Ureter (tissue), 1 donor: Measurements from ENCODE around the gene STK11IP. TPM values are rescaled to one million over a fixed set of nuclear protein-coding genes. Genes with fewer than 3 reads are reported as not detected.

Experiments used
- DNase-seq: peaks from one replicate; pipeline ENCODE4 v3.0.0-alpha.2; 2020; ENCODE audit warnings: low spot score
- total RNA-seq: library from RNA; stranded (reverse); gene quantifications from one replicate; pipeline ENCODE4 v1.2.4, GENCODE V29; 2023
- donor health status: DM: yes; HTN: yes; CAD: no.

The STK11IP gene
- total RNA-seq, 1 donor from 2014 or later = 39.5 TPM

DNA sequence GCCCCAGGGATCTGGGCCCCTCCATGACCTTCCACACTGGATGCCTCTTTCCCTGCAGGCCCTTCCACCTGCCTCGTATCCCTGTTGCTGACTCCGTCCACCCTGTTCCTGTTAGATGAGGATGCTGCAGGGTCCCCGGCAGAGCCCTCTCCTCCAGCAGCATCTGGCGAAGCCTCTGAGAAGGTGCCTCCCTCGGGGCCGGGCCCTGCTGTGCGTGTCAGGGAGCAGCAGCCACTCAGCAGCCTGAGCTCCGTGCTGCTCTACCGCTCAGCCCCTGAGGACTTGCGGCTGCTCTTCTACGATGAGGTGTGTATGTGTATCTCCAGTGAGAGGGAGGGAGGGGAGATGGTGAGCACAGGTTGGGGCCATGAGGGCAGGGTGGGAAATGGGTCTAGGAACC lies 17.4 kb downstream of the STK11IP start:
- DNase-seq = no peak

DNA sequence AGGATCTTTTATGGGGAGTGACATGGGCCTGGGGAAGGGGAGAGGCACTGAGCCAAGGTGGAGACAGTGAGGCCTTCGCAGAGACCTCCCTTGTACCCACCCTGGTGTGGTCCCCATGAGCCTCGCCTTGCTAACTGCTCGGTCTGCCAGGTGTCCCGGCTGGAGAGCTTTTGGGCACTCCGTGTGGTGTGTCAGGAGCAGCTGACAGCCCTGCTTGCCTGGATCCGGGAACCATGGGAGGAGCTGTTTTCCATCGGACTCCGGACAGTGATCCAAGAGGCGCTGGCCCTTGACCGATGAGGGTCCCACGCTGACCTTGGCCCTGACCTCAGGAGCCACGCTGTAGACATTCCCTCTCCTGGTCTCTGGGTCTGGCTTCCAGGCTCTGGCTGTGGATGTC lies 18.2 kb downstream of the STK11IP start:
- no peak for DNase-seq

DNA sequence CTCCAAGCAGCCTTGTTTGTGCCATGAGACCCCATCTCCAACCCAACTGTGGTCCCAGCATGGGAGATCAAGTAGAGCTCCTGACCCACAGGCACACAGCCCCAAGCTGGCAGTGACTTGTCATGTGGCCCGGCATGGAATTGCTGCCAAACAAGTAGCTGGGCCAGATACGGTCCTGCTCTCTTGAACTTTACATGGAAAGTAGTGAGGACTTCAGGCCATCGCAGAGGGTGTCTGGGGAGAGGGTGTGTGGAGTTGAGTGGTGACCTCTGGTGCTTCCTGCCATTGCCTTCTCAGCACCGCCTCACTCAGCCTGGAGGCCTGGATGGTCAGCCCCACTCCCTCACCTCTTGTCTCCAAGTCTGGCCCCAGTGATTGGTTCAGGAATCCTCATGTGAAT lies 18.9 kb downstream of the STK11IP start:
- DNase-seq = no peak

DNA sequence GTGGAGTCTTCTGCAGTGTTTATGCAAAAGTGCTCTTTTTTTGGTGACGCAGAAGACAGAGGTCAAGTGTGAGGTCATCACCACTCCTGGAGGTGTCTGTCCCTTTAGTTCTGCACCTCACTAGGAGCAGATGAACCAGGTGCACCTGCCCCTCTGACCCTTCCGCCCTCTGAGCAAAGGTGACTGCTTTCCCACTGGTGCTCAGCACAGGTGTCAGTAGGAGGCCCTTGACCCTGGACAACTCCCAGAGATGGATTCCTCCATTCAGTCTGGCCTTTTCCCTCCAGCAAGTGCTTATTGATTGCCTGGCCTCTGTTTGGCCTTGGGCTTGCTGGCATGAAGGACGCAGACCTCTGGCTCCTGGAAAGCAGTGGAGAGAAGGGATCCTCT lies 21.1 kb downstream of the STK11IP start:
- no peak for DNase-seq

DNA sequence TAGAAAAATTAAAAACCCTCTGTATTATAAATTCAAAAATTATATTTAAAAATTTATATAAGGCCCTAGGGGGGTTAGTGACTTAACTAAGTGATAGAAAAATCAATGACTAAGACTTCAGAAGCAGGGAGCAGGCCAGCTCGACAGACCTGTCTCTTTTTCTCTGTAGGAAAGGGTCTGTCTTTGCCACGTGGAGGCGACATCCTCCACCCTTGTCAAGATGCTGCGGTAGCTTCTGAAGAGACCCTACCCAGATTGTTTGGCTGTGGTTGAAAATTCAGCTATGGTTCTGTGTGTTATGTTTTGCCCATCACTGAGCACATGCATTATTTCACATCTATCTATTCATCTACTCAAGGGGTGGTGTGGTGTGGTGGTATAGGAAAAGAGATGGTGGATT lies 21.6 kb downstream of the STK11IP start:
- DNase-seq = no peak

DNA sequence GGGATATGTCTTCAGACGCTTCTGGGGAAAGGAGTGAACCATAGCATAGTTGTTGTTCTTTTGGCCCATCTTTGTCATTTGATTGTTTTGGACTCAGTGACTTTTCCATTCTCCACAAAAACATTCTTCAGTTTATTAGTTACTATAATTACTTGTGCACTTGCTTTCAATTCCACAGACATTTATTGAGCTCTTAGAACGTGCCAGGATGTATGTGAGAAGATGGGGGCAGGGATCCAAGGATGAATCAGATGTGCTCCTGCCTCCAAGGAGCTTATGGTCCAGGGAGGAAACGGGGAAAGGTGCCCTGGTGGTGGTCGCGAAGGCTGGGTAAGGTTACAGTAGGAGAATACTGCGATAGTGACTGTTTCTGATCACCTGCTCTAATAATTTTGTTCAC lies 22.9 kb downstream of the STK11IP start:
- no peak for DNase-seq

DNA sequence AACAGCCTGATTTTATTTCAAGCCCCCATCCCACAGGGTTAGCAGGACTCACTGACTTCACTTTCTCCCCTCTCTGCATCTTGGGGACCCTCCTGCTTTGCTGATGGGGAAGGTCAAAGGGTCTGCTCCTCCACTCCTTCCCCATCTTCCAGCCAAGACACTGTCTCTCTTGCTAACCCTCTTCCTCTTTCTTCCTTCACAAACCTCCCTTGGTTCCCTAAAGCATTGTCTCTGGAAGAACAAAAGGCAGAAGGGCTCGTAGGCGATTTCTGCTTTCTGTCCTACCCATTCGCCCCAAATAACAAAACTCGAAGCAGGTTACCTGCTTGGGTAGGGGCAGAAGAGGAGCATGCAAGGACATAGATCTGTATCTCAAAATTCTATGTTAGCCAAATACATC lies 24.3 kb downstream of the STK11IP start:
- no peak for DNase-seq

DNA sequence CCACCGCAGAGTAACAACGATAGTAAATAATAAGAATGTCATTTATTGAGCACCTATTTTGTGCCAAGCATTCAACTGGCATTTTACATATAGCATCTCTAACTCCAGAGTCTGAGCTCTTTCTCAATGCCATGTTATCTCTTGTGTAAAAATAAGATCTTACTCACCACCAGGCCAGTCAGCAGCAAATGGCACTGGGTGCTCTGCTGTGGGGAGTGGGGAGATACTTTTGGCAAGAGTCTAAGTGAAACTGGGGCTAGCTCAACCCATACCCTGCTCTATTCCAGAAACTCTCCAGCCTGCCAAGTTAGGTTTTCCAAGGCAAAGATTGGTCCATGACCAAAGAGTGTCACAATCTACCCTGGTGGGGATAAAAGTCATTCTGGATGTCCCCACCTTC lies 24.8 kb downstream of the STK11IP start:
- no peak for DNase-seq

DNA sequence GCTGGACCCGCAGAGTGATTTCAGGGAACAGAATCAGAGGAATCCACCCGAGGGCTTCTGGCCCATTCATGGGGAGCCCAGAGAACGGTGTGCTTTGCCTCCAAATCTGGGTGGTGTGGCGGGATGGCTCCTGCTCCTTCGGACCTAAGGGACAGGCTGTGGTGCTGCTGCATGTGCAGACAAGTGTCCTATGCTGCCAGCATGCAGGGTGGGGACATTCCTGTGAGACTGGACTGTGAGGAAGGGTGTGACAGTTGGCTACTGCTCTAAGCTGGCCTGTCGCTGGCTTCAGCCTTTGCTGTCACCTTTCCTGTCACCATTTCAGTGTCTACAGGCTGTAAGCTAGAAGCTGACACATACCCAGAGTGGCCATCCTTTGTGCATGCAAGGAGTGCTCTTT lies 26.9 kb downstream of the STK11IP start:
- peak; percentile 48 for DNase-seq

DNA sequence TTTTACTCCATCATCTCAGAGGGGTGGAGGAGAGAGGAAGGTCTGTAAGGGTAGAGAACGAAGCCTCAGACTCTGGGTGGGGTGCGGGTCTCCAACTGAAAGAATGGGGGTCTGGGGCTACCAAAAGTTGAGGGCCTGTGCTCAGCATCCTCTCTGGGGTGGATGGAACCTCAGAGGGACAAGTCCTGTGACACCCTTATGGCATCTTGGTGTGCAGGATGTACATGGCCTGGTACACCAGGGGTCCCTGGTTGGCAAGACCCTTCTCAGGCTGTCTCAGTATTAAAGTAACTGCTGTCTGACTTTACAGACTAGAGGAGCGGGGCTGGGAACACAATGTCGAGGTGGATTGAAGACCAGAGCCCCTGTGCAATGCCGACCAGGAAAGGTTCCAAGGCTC lies 27.5 kb downstream of the STK11IP start:
- DNase-seq = no peak

DNA sequence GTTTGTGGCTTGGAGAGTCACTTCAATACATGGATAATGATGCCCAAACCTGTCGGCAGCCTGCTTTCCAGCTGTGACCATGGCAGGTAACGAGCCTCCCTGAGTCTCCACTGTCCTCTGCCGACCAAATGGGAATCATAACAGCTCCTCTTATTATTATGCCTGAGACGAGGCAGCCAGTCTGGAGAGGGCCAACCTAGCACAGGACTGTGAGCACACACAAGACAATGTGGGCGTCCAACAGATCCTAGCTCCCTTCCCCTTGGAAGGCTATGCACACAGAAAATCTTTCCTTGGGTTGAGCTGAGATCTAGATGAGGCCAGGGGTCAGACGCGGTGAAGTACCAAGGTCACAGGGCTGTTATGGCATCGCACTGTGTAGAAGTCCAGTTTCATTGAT lies 28.9 kb downstream of the STK11IP start:
- DNase-seq = no peak

DNA sequence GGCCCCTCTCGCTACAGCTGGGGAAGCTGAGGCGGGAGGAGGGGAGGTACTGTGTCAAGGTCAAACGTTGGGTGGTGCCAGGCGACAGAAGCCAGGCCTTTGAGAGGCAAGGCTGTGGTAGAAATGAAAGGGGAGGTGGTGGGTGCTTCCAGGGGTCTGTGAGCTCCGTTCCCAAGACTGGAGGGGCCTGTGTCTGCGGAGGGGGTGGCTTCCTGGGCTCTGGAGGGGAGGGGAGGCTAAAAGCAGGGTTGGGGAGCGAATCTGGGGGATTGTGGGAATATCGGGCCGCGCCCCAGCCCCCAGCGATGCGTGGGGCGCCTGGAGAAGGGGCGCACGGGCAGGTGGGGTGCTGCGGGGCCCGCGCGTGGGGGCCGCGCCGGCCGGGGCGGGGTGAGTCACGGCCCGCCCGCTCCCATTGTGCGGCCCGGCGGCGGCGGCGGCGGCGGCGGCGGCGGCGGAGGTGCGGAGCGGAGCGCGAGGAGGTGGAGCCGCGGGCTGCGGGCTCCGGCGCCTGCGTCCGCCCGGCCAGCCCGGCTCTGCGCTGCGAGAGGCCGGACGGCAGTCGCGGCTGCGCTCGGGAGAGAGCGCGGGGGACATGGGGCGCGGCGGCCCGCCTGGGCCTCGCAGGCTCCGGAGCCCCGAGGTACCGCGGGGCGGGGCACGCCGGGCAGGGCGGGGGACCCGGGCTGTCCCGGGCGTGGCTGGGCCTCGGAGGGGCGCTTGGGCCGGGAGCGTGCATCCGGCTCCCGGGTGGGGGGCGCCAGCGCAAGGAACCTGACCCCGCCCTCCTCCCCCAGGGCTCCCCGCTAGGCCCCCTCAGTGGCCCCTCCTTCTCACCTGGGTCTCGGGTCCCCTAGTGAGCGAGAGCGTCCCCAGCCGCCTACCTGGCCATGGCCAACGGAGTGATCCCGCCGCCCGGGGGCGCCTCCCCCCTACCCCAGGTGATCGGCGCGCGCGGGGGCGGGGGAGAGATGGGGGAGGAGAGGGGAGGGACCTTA lies 29.7 kb downstream of the STK11IP start, which contains the start of gene SLC4A3:
SLC4A3 (plus strand) TSS at position 528 of the 998 bp plus-strand sequence; CDS start at position 891, 363 bp downstream.
- peak; percentile 44 for DNase-seq

DNA sequence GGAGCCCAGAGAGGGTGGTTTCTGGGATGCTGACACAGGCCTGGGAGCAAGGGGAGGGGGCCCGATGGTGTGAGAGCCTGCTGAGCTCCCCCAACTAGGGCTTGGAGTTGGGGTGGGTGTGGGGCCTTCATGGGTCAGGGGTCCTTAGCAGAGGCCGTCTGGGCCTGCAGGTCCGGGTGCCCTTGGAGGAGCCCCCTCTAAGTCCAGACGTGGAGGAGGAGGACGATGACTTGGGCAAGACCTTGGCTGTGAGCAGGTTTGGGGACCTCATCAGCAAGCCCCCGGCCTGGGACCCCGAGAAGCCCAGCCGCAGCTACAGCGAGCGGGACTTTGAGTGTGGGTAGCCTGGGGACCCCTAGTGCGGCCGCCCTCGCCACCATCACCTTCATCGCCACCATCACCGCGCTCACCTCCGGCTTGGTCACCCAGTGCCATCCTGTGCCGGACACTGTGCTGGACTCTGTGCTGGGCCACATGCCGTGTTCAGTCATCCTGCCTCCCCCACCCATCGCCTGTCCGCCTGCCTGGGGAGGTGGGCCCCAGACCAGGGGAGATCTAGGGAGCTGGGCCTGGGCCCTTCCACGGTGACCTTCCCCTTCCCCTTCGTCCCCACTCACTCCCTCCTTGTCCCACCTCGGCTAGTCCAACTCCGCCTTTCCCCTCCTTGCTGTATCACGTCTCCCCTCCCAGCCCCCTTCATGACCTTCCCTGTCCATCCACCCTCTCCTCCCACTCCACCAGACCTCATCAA lies 30.8 kb downstream of the STK11IP start:
- DNase-seq = peak; percentile 43

DNA sequence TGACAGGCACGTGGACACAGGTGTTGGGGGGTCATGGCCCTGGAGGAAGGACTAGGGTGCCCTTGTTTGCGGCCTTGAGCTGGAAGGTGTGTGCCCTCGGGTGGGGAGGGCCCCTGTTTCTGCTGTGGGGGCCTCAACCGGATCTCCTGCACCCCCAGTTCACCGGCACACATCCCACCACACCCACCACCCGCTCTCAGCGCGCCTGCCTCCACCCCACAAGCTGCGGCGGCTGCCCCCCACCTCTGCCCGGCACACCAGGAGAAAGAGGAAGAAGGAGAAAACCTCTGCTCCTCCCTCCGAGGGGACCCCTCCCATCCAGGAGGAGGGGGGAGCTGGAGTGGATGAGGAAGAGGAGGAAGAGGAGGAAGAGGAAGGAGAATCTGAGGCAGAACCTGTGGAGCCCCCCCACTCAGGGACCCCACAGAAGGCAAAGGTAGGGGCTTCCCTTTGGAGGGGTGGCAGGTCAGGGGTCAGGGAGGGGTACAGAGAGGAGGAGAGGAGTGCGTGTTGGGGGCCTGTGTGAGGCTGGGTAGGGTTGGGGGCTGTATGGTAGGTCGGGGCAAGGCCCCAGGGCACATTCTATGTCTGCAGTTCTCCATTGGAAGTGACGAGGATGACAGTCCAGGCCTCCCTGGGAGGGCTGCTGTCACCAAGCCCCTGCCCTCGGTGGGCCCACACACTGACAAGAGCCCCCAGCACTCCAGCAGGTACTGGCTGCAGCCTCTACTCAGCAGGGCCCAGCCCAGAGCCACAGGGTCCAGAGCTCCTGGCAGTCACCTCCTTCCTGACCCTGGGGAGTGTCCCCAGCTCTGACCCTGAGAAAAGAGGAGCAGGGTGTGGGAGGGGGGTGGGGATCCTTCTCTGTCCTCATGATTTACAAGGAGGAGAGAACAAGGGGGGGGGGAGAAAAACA lies 31.6 kb downstream of the STK11IP start:
- DNase-seq = no peak

DNA sequence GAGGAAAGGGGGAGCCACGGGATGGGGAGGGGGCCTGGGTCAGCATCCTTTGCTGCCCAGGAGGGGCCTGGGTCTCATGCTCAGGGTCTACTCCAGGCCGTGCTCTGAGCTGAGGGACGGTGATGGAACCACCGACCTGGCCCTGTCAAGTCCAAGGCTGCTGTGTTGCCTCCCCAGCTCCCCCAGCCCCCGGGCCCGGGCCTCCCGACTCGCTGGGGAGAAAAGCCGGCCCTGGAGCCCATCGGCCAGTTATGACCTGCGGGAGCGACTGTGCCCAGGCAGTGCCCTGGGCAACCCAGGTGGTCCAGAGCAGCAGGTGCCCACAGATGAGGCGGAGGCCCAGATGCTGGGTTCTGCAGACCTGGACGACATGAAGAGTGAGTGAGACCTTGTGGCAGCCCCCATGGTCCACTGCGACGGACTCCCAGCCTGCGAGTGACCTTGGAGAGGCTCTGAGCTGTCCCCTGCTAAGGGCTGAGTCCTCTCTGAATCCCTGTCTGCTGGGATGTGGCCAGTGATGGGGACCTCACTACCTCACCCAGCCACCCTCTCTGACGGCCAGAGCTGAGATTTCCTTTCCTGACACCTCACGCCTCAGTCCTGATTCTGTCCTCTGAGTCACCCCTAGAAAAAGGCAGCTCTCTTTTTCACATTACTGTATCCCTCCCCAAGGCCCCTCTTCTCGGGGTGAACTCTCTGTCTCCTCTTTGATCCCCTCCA lies 32.5 kb downstream of the STK11IP start:
- DNase-seq = no peak

DNA sequence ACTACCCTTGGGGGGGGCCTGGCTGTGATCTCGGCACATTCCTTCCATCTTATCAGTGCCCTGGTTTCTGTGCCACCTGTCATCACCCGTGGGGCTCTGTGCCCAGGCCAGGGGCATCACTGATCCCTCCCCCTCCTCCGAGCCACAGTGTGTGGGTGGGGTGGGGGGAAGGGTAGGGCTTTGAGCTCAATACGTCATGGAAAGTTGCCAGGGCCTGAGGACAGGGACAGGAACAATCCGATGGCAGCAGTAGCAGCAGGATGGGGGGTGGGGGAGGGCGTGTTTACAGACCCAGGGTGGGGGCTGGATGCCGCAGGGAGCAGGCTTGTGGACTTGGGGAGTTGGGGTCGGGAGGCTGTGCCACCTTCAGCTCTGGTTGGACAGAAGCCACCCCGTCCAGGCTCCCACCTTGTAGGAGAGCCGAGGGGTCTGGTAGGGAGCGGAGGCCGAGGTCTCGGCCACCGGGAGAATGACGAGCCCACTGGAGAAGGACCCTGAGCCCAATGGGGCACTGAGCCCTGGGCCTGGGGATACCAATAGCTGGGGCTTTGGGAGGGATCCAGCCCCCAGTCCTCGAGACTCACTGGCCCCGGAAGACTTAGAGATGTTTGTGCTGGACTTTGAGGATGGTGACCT lies 33.2 kb downstream of the STK11IP start:
- DNase-seq = no peak

DNA sequence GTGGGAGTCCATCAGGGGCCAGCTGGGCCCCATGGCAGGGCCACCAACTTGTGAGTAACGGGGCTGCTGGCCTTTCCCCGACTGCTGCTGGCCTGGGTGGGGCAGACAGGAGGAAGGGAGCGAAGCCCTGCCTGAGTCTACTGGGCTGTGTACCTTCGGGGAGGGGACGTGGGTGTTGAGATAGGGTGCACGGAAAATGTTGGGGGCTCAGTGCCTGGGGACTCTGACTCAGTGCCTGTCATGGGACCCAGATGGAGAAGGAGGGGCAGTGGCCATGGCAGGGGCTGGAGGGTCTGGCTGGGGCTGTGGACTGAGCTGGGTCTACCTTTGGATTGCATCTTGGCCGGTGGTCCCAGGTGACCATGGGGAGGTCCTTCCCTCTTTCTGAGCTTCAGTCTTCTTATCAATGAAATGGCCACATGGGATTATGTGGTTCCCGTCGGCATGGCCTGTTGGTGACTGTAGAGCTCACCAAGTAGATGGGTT lies 33.8 kb downstream of the STK11IP start:
- DNase-seq = no peak

DNA sequence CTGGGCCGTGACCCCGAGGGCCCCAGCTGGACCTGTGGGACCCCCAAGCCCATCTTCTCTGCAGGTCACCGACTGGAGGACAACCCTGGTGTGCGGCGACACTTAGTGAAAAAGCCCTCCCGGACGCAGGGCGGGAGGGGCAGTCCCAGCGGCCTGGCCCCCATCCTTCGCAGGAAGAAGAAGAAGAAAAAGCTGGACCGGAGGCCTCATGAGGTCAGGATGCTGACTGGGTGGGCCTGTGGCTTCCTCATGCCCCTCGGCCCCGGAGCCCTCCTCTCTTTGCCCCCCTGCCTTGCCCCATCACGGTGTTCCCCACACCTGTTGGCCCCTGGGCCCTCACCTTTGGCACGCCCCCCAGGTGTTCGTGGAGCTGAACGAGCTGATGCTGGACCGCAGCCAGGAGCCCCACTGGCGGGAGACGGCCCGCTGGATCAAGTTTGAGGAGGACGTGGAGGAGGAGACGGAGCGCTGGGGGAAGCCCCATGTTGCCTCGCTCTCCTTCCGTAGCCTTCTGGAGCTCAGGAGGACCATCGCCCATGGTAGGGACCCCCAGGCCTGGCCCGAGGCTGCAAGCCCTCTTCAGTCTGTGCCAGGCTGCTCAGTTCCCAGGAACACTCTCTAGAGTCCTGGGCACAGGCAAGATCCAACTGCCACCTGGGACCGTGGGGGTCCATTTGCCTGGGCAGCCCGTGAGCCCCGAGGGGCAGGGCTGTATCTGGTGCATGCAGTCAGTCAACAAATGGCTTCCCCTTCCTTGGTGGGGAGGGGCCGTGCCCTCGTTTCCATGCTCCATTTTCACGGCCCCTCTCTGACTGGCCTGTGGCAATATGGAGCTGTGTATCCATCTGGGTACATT lies 34.5 kb downstream of the STK11IP start:
- peak; percentile 39 for DNase-seq

DNA sequence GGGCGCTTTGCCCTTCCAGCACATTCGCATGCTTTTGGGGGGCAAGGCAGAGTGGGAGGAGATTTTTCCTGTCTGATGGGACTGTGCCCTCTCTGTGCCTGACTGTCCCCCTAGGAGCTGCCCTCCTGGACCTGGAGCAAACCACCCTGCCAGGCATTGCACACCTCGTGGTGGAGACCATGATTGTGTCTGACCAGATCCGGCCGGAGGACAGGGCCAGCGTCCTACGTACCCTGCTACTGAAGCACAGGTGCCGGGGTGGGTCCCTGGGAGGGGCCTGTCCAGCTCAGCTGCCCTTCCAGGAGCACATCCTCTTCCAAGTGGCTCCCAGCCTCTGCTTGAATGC lies 35.1 kb downstream of the STK11IP start:
- DNase-seq = peak; percentile 39
